Measurements from ENCODE around the gene ZNF774. TPM values are rescaled to one million over a fixed set of nuclear protein-coding genes. Genes with fewer than 3 reads are reported as not detected.

ZNF774 gene
- total RNA-seq, 1 donor from 2014 or later: 6.2 TPM

DNA sequence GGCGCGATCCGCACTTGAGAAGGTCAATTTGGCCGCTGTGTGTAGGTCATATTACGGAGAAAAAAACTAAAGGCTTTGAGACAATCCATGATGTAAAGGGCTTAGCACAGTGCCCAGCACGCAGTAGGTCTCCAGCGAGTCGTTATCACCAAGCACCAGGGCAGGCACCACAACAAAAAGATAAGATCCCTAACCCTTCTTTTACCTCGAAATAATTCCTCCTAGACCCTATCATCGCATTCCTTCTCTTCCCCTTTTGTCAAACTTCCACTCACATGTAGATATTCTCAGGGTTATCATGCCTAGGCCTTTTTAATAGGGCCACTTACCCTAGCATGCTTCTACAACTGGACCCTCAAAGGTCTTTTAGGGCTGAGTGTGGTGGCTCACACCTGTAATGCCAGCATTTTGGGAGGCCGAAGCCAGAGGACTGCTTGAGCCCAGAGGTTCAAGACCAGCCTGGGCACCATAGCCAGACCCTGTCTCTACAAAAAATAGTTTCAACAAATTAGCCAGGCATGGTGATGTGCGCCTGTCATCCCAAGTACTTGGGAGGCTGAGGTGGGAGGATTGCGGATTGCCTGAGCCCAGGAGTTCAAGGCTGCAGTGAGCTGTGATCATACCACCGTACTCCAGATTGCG lies 13.5 kb downstream of the ZNF774 start:
- Mint-ChIP-seq H3K27ac (ENCODE audit: unreplicated experiment) (no peak overlapping the region), H3K36me3 (ENCODE audit: low read depth) (no peaks in the 10 kb centered on the region), H3K4me1 (peaks cover 6% of the 10 kb centered on the region), H3K27me3 (ENCODE audit: low read depth) (no peaks in the 10 kb centered on the region), H3K9me3 (no peaks in the 10 kb centered on the region), H3K4me3 (no peak overlapping the region)
- no peak for DNase-seq (ENCODE audit: low read depth, low spot score)
- TF ChIP-seq, protein P1, sequence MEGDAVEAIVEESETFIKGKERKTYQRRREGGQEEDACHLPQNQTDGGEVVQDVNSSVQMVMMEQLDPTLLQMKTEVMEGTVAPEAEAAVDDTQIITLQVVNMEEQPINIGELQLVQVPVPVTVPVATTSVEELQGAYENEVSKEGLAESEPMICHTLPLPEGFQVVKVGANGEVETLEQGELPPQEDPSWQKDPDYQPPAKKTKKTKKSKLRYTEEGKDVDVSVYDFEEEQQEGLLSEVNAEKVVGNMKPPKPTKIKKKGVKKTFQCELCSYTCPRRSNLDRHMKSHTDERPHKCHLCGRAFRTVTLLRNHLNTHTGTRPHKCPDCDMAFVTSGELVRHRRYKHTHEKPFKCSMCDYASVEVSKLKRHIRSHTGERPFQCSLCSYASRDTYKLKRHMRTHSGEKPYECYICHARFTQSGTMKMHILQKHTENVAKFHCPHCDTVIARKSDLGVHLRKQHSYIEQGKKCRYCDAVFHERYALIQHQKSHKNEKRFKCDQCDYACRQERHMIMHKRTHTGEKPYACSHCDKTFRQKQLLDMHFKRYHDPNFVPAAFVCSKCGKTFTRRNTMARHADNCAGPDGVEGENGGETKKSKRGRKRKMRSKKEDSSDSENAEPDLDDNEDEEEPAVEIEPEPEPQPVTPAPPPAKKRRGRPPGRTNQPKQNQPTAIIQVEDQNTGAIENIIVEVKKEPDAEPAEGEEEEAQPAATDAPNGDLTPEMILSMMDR (conservative IDR thresholded peaks at IDR 0.05): no peak

DNA sequence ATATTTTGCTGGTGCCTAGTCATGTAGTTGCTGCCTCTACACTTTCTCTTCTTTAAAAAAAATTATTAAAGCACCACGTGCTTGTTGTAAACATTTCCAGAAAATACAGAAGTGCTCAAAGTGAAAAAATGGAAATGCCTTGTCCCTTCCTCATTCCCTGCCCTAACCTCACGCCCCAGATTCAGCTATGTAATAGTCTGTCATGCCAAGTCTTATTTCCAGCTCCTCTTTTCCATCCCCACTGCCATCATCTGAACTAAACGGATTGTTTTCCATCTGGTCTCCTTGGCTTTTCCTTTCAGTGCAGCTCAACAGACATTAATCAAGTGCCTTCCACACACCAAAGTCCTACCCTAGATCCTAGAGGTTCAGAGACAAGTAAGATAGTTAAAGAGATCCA lies 15.5 kb downstream of the ZNF774 start:
- TF ChIP-seq, protein P1 (conservative IDR thresholded peaks at IDR 0.05): no peak
- Mint-ChIP-seq H3K27me3 (ENCODE audit: low read depth) (no peaks in the 10 kb centered on the region), H3K4me1 (no peaks in the 10 kb centered on the region), H3K9me3 (no peaks in the 10 kb centered on the region), H3K4me3 (no peak overlapping the region), H3K36me3 (ENCODE audit: low read depth) (no peaks in the 10 kb centered on the region), H3K27ac (ENCODE audit: unreplicated experiment) (no peak overlapping the region)
- no peak for DNase-seq (ENCODE audit: low read depth, low spot score)

DNA sequence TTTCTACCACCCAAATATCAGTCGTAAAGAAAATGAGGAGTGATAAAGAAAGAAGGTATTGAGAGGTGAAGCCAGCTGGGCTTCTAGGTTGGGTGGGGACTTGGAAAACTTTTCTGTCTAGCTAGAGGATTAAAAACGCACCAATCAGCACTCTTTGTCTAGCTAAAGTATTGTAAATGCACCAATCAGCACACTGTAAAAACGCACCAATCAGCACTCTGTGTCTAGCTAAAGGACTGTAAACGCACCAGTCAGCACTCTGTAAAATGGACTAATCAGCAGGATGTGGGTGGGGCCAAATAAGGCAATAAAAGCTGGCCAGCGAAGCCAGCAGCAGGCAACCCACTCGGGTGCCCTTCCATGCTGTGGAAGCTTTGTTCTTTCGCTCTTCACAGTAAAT lies 23.0 kb downstream of the ZNF774 start:
- H3K36me3 Mint-ChIP-seq (ENCODE audit: low read depth): peaks cover 2% of the 10 kb centered on the region
- TF ChIP-seq, protein P1 (conservative IDR thresholded peaks at IDR 0.05): no peak
- no peak overlapping the region for H3K4me3 Mint-ChIP-seq
- peaks cover 11% of the 10 kb centered on the region for H3K9me3 Mint-ChIP-seq
- no peak for DNase-seq (ENCODE audit: low read depth, low spot score)
- no peak overlapping the region for H3K27ac Mint-ChIP-seq (ENCODE audit: unreplicated experiment)
- no peaks in the 10 kb centered on the region for H3K4me1 Mint-ChIP-seq
- H3K27me3 Mint-ChIP-seq (ENCODE audit: low read depth): no peaks in the 10 kb centered on the region

DNA sequence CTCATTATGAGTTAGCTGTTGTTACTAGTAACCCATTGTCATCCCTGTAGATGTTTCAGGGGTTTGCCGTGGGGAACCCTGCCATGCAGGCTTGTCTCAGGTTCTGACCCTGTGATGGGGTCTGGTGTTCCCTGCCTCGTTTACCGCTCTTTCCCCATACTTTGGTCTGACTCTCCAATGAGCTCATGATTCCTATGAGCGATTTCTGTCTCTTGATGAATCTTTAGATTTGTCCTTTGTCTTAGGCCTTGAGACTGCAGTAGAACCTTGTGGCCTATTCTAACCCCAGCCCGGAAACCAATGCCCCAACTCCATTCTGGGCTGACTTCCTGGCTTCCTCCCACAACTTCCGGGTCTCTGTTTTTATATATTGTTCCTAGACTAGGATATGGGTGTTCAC lies 24.7 kb downstream of the ZNF774 start:
- TF ChIP-seq, protein P1 (conservative IDR thresholded peaks at IDR 0.05): no peak
- H3K4me3 Mint-ChIP-seq: no peak overlapping the region
- H3K4me1 Mint-ChIP-seq: no peaks in the 10 kb centered on the region
- no peak overlapping the region for H3K27ac Mint-ChIP-seq (ENCODE audit: unreplicated experiment)
- peaks cover 15% of the 10 kb centered on the region for H3K9me3 Mint-ChIP-seq
- H3K27me3 Mint-ChIP-seq (ENCODE audit: low read depth): no peaks in the 10 kb centered on the region
- DNase-seq (ENCODE audit: low read depth, low spot score): no peak
- peaks cover 2% of the 10 kb centered on the region for H3K36me3 Mint-ChIP-seq (ENCODE audit: low read depth)

DNA sequence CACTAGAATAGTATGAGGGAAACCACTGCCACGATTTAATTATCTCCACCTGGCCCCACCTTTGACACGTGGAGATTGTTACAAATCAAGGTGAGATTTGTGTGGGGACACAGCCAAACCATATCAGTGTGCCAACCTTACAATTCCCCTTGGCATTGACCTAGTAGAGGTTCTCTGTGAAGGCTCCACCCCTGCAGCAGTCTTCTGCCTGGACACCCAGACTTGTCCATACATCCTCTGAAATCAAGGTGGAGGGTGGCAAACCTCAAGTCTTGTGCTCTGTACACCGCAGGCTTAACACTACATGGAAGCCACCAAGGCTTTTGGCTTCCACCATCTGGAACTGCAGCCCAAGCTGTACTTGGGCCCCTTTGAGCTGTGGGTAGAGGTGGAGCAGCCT lies 27.2 kb downstream of the ZNF774 start:
- Mint-ChIP-seq H3K36me3 (ENCODE audit: low read depth) (peaks cover 2% of the 10 kb centered on the region), H3K9me3 (peaks cover 15% of the 10 kb centered on the region), H3K27me3 (ENCODE audit: low read depth) (no peaks in the 10 kb centered on the region), H3K4me1 (no peaks in the 10 kb centered on the region), H3K4me3 (no peak overlapping the region), H3K27ac (ENCODE audit: unreplicated experiment) (no peak overlapping the region)
- TF ChIP-seq, protein P1 (conservative IDR thresholded peaks at IDR 0.05): no peak
- no peak for DNase-seq (ENCODE audit: low read depth, low spot score)

Measured in neural crest cell (in vitro differentiated cells).